Activated naive CD8-positive, alpha-beta T cell treated with anti-CD3 and anti-CD28 coated beads, Interleukin-2, amount 10 ng/mL, durations not matched to agents 7 days and 5 days (primary cell): ENCODE measurements around the gene SIDT2. TPM values are rescaled to one million over a fixed set of nuclear protein-coding genes. Genes with fewer than 3 reads are reported as not detected.
"Not testable (repeated sequence)": the region's sequence is repeated elsewhere in the genome, so short reads cannot be mapped to it uniquely, and the experiment has no call there.

Experiments used
- ATAC-seq: fragments of 150-1000 bp; cut with Tn5 transposase; one replicate; pipeline ENCODE4 v1.10.0; 2021; ENCODE audit warnings: low read depth, moderate library complexity
- POLR2A ChIA-PET: fragments of 350-600 bp; sonication (Branson Sonifier 250); formaldehyde crosslinking; loops from one replicate; lab custom pipeline; 2021; ENCODE audit warnings: antibody characterized with exemption; lab: Charles Lee
- DNase-seq: peaks from one replicate; pipeline ENCODE4 v3.0.0; 2021
- H3K27ac Mint-ChIP-seq: one replicate; pipeline ENCODE4 v1.8.0; 2022; ENCODE audit warnings: mild to moderate bottlenecking, mixed read lengths
- H3K27me3 Mint-ChIP-seq: one replicate; pipeline ENCODE4 v1.8.0; 2022; ENCODE audit warnings: mild to moderate bottlenecking, moderate library complexity, mixed read lengths
- H3K36me3 Mint-ChIP-seq: one replicate; pipeline ENCODE4 v1.8.0; 2021; ENCODE audit warnings: mild to moderate bottlenecking, mixed read lengths
- H3K4me1 Mint-ChIP-seq: one replicate; pipeline ENCODE4 v1.8.0; 2021; ENCODE audit warnings: mixed read lengths
- H3K4me3 Mint-ChIP-seq: one replicate; pipeline ENCODE4 v1.8.0; 2022; ENCODE audit warnings: mild to moderate bottlenecking, moderate library complexity, mixed read lengths
- H3K9me3 Mint-ChIP-seq: one replicate; pipeline ENCODE4 v1.8.0; 2021; ENCODE audit warnings: mixed read lengths
- total RNA-seq, 2 experiments: library from RNA; stranded (reverse); gene quantifications; one replicate each; pipeline ENCODE4 v1.2.3, GENCODE V29; 2021

Gene SIDT2
- total RNA-seq = 10 to 100 TPM; 34.9 to 35.0 TPM

GRCh38 chr11:117178210-117179034, at the start of gene SIDT2:
SIDT2 (plus strand) TSS chr11:117178743; CDS start chr11:117179264, 521 bp downstream.
- Mint-ChIP-seq H3K4me3 (peak within 1 kb of the TSS; percentile 93), H3K4me1 (peaks cover 23% of the 10 kb centered on the region), H3K27ac (peak within 1 kb of the TSS; percentile 90), H3K27me3 (no peaks in the 10 kb centered on the region), H3K9me3 (no peaks in the 10 kb centered on the region), H3K36me3 (no peaks in the 10 kb centered on the region)
- POLR2A ChIA-PET = interaction anchor here (0.6 to 4.2 kb wide), 13 partner anchors 11 to 405 kb away, joined by 3 to 30 read pairs (median 4); partner anchors contain the start of genes BUD13, CEP164, PAFAH1B2 and PCSK7
- ATAC-seq (peak; percentile 97), DNase-seq (peak; percentile 87)

- H3K4me3 Mint-ChIP-seq, POLR2A ChIA-PET, DNase-seq, H3K27ac Mint-ChIP-seq, ATAC-seq, H3K9me3 Mint-ChIP-seq, H3K36me3 Mint-ChIP-seq: not testable (repeated sequence)
- Mint-ChIP-seq H3K4me1 (peaks cover 10% of the 10 kb centered on the region), H3K27me3 (peaks cover 14% of the 10 kb centered on the region)
Observed at GRCh38 chr11:117130396-117130795, 48.1 kb upstream of the SIDT2 start.

- H3K27ac Mint-ChIP-seq = no peak overlapping the region
- no peak for DNase-seq
- POLR2A ChIA-PET = no interaction called here
- H3K4me3 Mint-ChIP-seq = no peak overlapping the region
- H3K36me3 Mint-ChIP-seq = no peaks in the 10 kb centered on the region
- no peak for ATAC-seq
- H3K9me3 Mint-ChIP-seq = no peaks in the 10 kb centered on the region
- H3K27me3 Mint-ChIP-seq = peaks cover 14% of the 10 kb centered on the region
- H3K4me1 Mint-ChIP-seq = peaks cover 10% of the 10 kb centered on the region
Observed at GRCh38 chr11:117130879-117131278, 47.7 kb upstream of the SIDT2 start.

GRCh38 chr11:117134431-117134830, 44.1 kb upstream of the SIDT2 start:
- POLR2A ChIA-PET = interaction anchor here (0.6 to 1.1 kb wide), 2 partner anchors 10 to 76 kb away, joined by 4 to 7 read pairs; partner anchors contain the start of gene PAFAH1B2
- no peak for DNase-seq
- no peak for ATAC-seq
- no peak overlapping the region for H3K4me3 Mint-ChIP-seq
- H3K9me3 Mint-ChIP-seq = no peaks in the 10 kb centered on the region
- H3K36me3 Mint-ChIP-seq = no peaks in the 10 kb centered on the region
- H3K4me1 Mint-ChIP-seq = peaks cover 6% of the 10 kb centered on the region
- no peak overlapping the region for H3K27ac Mint-ChIP-seq
- peaks cover 5% of the 10 kb centered on the region for H3K27me3 Mint-ChIP-seq

GRCh38 chr11:117134979-117135378, 43.6 kb upstream of the SIDT2 start:
- POLR2A ChIA-PET = interaction anchor here (0.6 kb wide), 1 partner anchor 75 kb away, joined by 4 read pairs; no protein-coding TSS in a partner anchor
- not testable (repeated sequence) for DNase-seq, ATAC-seq, H3K9me3 Mint-ChIP-seq, H3K4me3 Mint-ChIP-seq, H3K4me1 Mint-ChIP-seq, H3K27ac Mint-ChIP-seq, H3K36me3 Mint-ChIP-seq
- peaks cover 11% of the 10 kb centered on the region for H3K27me3 Mint-ChIP-seq

- H3K27ac Mint-ChIP-seq, H3K4me1 Mint-ChIP-seq, ATAC-seq, H3K4me3 Mint-ChIP-seq, POLR2A ChIA-PET, DNase-seq, H3K36me3 Mint-ChIP-seq, H3K9me3 Mint-ChIP-seq: not testable (repeated sequence)
- peaks cover 21% of the 10 kb centered on the region for H3K27me3 Mint-ChIP-seq
Observed at GRCh38 chr11:117137223-117138086, 41.1 kb upstream of the SIDT2 start.

GRCh38 chr11:117143390-117143789, 35.2 kb upstream of the SIDT2 start:
- POLR2A ChIA-PET = interaction anchor here (0.6 to 2.7 kb wide), 11 partner anchors 10 to 371 kb away, joined by 3 to 30 read pairs (median 7); partner anchors contain the start of genes BUD13, PCSK7, SIDT2 and SIK3
- H3K4me1 Mint-ChIP-seq = peaks cover 34% of the 10 kb centered on the region
- peaks cover 18% of the 10 kb centered on the region for H3K27me3 Mint-ChIP-seq
- no peaks in the 10 kb centered on the region for H3K9me3 Mint-ChIP-seq
- peak overlapping the region; percentile 92 for H3K27ac Mint-ChIP-seq
- no peak for DNase-seq
- peak overlapping the region; percentile 98 for H3K4me3 Mint-ChIP-seq
- peaks cover 19% of the 10 kb centered on the region for H3K36me3 Mint-ChIP-seq
- peak; percentile 30 for ATAC-seq

GRCh38 chr11:117143871-117144476, 34.6 kb upstream of the SIDT2 start, which contains the start of gene PAFAH1B2:
PAFAH1B2 (plus strand) TSS chr11:117144287; CDS start chr11:117152448, 8,161 bp downstream.
- H3K4me1 Mint-ChIP-seq = peaks cover 35% of the 10 kb centered on the region
- peak; percentile 89 for ATAC-seq
- POLR2A ChIA-PET = interaction anchor here (0.6 to 2.7 kb wide), 19 partner anchors 10 to 372 kb away, joined by 3 to 30 read pairs (median 3); partner anchors contain the start of genes BUD13, CEP164, PCSK7 and SIDT2

GRCh38 chr11:117144477-117145392, 33.8 kb upstream of the SIDT2 start:
- Mint-ChIP-seq H3K4me3 (peak overlapping the region; percentile 98), H3K27me3 (peaks cover 13% of the 10 kb centered on the region), H3K4me1 (peaks cover 35% of the 10 kb centered on the region), H3K36me3 (peaks cover 21% of the 10 kb centered on the region), H3K9me3 (no peaks in the 10 kb centered on the region), H3K27ac (peak overlapping the region; percentile 95)
- DNase-seq = peak; percentile 41
- POLR2A ChIA-PET = interaction anchor here (0.6 to 2.7 kb wide), 21 partner anchors 11 to 373 kb away, joined by 3 to 30 read pairs (median 3); partner anchors contain the start of genes BUD13, CEP164, PCSK7 and SIDT2
- peak; percentile 66 for ATAC-seq

More at GRCh38 chr11:117143871-117144476, 34.6 kb upstream of the SIDT2 start, which contains the start of gene PAFAH1B2:
- peak; percentile 95 for DNase-seq
- H3K27ac Mint-ChIP-seq = peak within 1 kb of the TSS; percentile 95
- H3K4me3 Mint-ChIP-seq = peak within 1 kb of the TSS; percentile 98
- peaks cover 21% of the 10 kb centered on the region for H3K36me3 Mint-ChIP-seq
- no peaks in the 10 kb centered on the region for H3K9me3 Mint-ChIP-seq
- peaks cover 18% of the 10 kb centered on the region for H3K27me3 Mint-ChIP-seq

- H3K27ac Mint-ChIP-seq = peak overlapping the region; percentile 95
- no peaks in the 10 kb centered on the region for H3K9me3 Mint-ChIP-seq
- POLR2A ChIA-PET = interaction anchor here (0.6 to 2.7 kb wide), 8 partner anchors 27 to 310 kb away, joined by 3 to 30 read pairs (median 10); partner anchors contain the start of genes PCSK7, SIDT2 and SIK3
- no peak for ATAC-seq
- H3K4me3 Mint-ChIP-seq = peak overlapping the region; percentile 98
- peaks cover 25% of the 10 kb centered on the region for H3K36me3 Mint-ChIP-seq
- no peak for DNase-seq
- H3K4me1 Mint-ChIP-seq = peaks cover 36% of the 10 kb centered on the region
- H3K27me3 Mint-ChIP-seq = peaks cover 6% of the 10 kb centered on the region
Observed at GRCh38 chr11:117145393-117145761, 33.2 kb upstream of the SIDT2 start.

- DNase-seq (no peak), ATAC-seq (no peak)
- POLR2A ChIA-PET = interaction anchor here (0.7 to 0.8 kb wide), 2 partner anchors 14 to 32 kb away, joined by 3 to 4 read pairs; partner anchors contain the start of gene SIDT2
- H3K36me3 Mint-ChIP-seq = peaks cover 28% of the 10 kb centered on the region
- no peak overlapping the region for H3K27ac Mint-ChIP-seq
- peak overlapping the region; percentile 98 for H3K4me3 Mint-ChIP-seq
- H3K4me1 Mint-ChIP-seq = peaks cover 38% of the 10 kb centered on the region
- H3K9me3 Mint-ChIP-seq = no peaks in the 10 kb centered on the region
- H3K27me3 Mint-ChIP-seq = no peaks in the 10 kb centered on the region
Observed at GRCh38 chr11:117146521-117146920, 32.0 kb upstream of the SIDT2 start.
